Upper lobe of left lung (tissue), 6 donors: ENCODE data around the gene NBAS. TPM values are rescaled to one million over a fixed set of nuclear protein-coding genes. Genes with fewer than 3 reads are reported as not detected.
A peak's percentile ranks its signal among the peaks of the same experiment; 100 is the strongest.

Source experiments
- ATAC-seq, 2 donors: fragments of 200-7000 bp; cut with Tn5 transposase; one replicate each; pipeline ENCODE4 v1.9.1; 2022; ENCODE audit warnings: mild to moderate bottlenecking in 2 of 2, moderate library complexity in 2 of 2; ENCODE audit not compliant: low FRiP score in 2 of 2
- DNase-seq, 2 donors: peaks; one replicate each; pipeline ENCODE4 v3.0.0-alpha.2; 2019 to 2020
- H3K27ac ChIP-seq, 4 donors: fragments of 200-600 bp; sonication (generic); one replicate each; pipeline ENCODE4 v1.5.1; 2016 to 2019
- H3K27me3 ChIP-seq, 4 donors: fragments of 200-600 bp; sonication (generic); one replicate each; pipeline ENCODE4 v1.5.1; 2017 to 2019
- H3K36me3 ChIP-seq, 4 donors: fragments of 200-600 bp; sonication (generic); one replicate each; pipeline ENCODE4 v1.5.1; 2016 to 2019
- H3K4me1 ChIP-seq, 4 donors: fragments of 200-600 bp; sonication (generic); one replicate each; pipeline ENCODE4 v1.5.1; 2018 to 2019
- H3K4me3 ChIP-seq, 4 donors: fragments of 200-600 bp; sonication (generic); one replicate each; pipeline ENCODE4 v1.5.1; 2017 to 2019; ENCODE audit warnings: mild to moderate bottlenecking in 2 of 4, moderate library complexity in 1 of 4
- H3K9me3 ChIP-seq, 4 donors: fragments of 200-600 bp; sonication (generic); one replicate each; pipeline ENCODE4 v1.5.1; 2018 to 2019
- CTCF ChIP-seq, 6 experiments: fragments of 450-650 bp in 4 of 6; fragments of 200-600 bp in 2 of 6; sonication (generic) in 2 of 6; IDR thresholded peaks; one replicate each; pipeline ENCODE4 v1.5.1; 2016 to 2019; ENCODE audit warnings: antibody characterized with exemption in 6 of 6
- EP300 ChIP-seq, 4 donors: sonication (generic); formaldehyde crosslinking; IDR thresholded peaks; one replicate each; pipeline ENCODE4 v1.5.1; 2017; ENCODE audit warnings: antibody characterized with exemption in 4 of 4, control low read depth in 2 of 4
- POLR2A ChIP-seq, 4 donors: fragments of 450-650 bp; IDR thresholded peaks; one replicate each; pipeline ENCODE4 v1.5.1; 2016 to 2017; ENCODE audit warnings: antibody characterized with exemption in 4 of 4, mild to moderate bottlenecking in 2 of 4
- POLR2AphosphoS5 ChIP-seq, 2 donors: sonication (generic); formaldehyde crosslinking; IDR thresholded peaks; one replicate each; pipeline ENCODE4 v1.5.1; 2017; ENCODE audit warnings: antibody characterized with exemption in 2 of 2
- WGBS, 2 donors: methylation state at CpG; one replicate each; pipeline ENCODE4 v1.1.5; 2017 to 2018; 5-methylcytosine and 5-hydroxymethylcytosine counted together
- total RNA-seq, 6 donors: library from RNA; depleted of rRNA in 4 of 6; stranded (reverse); fragments of >200 nt in 4 of 6; gene quantifications; one replicate each; pipeline versions ENCODE4 v1.1.0 to v1.2.1, GENCODE V29; 2016 to 2021
- donor health status: DM: no; HTN: no; CAD: no; lungs with moderate emphysema.
- donor health status: DM: no; HTN: yes; CAD: no; lungs with severe emphysema.

Gene NBAS
- total RNA-seq, 6 donors from 2014 or later: 33.2 to 75.5 (median 43.1) TPM

GRCh38 chr2:15584316-15584715 is 23.2 kb upstream of the NBAS start:
- H3K36me3 ChIP-seq: no peaks in the 10 kb centered on the region

DNA sequence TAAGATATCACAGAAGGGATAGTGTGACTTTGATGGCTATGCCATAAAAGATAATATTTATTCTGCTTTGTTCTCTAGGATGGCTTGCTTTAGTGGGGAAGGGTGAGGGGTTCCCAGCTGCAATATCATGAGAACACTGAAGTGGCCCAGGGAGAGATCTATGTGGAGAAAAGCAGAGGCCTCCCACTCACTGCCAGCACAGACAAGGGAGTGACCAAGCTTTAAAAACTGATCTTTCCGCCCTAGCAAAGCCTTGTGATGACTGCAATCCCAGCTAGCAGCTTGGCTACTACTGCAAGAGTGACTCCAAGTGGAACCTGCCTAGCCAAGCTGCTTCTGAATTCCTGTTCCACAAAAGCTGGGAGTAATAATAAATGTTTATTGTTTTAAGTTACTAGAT is 22.7 kb upstream of the NBAS start:
- H3K27ac ChIP-seq: no peak overlapping the region
- WGBS, 2 donors: 84 to 100% methylated on average over 1 of the region's 1 CpG
- no peak for DNase-seq

More at GRCh38 chr2:15584316-15584715, 23.2 kb upstream of the NBAS start:
- Histone ChIP-seq H3K27ac (no peak overlapping the region), H3K4me3 (no peak overlapping the region), H3K9me3 (no peaks in the 10 kb centered on the region), H3K27me3 (no peaks in the 10 kb centered on the region), H3K4me1 (no peaks in the 10 kb centered on the region)
- no peak for ATAC-seq
- no peak for TF ChIP-seq POLR2A (IDR thresholded peaks at IDR 0.05)
- no peak for TF ChIP-seq EP300 (IDR thresholded peaks at IDR 0.05)
- no peak for TF ChIP-seq POLR2AphosphoS5 (IDR thresholded peaks at IDR 0.05)
- no peak for TF ChIP-seq CTCF (IDR thresholded peaks at IDR 0.05)
- DNase-seq: no peak

GRCh38 chr2:15582710-15583357 is 21.7 kb upstream of the NBAS start:
- no peak overlapping the region for H3K4me3 ChIP-seq
- no peaks in the 10 kb centered on the region for H3K27me3 ChIP-seq
- H3K4me1 ChIP-seq: no peaks in the 10 kb centered on the region
- H3K36me3 ChIP-seq: no peaks in the 10 kb centered on the region
- DNase-seq (peak in 1 of 2 donors; percentile 36), ATAC-seq (no peak)
- TF ChIP-seq POLR2A (IDR thresholded peaks at IDR 0.05): no peak
- TF ChIP-seq CTCF (IDR thresholded peaks at IDR 0.05): no peak
- TF ChIP-seq POLR2AphosphoS5 (IDR thresholded peaks at IDR 0.05): no peak
- no peak for TF ChIP-seq EP300 (IDR thresholded peaks at IDR 0.05)
- H3K27ac ChIP-seq: no peak overlapping the region
- no peaks in the 10 kb centered on the region for H3K9me3 ChIP-seq
- 88 to 89% methylated on average over 15 of the region's 15 CpGs for WGBS, 2 donors

More for the DNA sequence above, 22.7 kb upstream of the NBAS start:
- no peaks in the 10 kb centered on the region for H3K27me3 ChIP-seq
- TF ChIP-seq POLR2A (IDR thresholded peaks at IDR 0.05) (no peak), CTCF (IDR thresholded peaks at IDR 0.05) (no peak), POLR2AphosphoS5 (IDR thresholded peaks at IDR 0.05) (no peak), EP300 (IDR thresholded peaks at IDR 0.05) (no peak)
- no peak overlapping the region for H3K4me3 ChIP-seq
- no peak for ATAC-seq
- H3K9me3 ChIP-seq: no peaks in the 10 kb centered on the region
- H3K4me1 ChIP-seq: no peaks in the 10 kb centered on the region
- no peaks in the 10 kb centered on the region for H3K36me3 ChIP-seq

DNA sequence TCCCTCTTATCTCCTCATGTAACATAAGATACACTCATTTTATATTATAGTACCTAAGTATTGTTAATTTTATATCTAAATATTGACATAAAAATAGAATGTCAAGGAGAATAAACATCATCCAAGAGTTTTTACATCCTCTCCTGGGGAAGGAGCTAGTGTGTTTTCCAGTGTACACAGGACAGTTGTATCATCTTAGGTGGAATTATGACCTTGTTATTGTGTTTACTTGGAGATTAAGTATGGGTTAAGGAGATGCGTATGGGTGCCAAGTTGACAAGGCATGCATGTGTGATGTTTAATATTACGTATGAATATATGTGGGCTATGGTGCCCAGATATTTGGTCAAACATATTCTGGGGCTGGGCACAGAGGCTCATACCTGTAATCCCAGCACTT is 19.3 kb upstream of the NBAS start:
- ATAC-seq (no peak), DNase-seq (no peak)
- Histone ChIP-seq H3K36me3 (no peaks in the 10 kb centered on the region), H3K27me3 (no peaks in the 10 kb centered on the region), H3K27ac (no peak overlapping the region), H3K4me3 (no peak overlapping the region), H3K4me1 (no peaks in the 10 kb centered on the region), H3K9me3 (no peaks in the 10 kb centered on the region)
- TF ChIP-seq POLR2A (IDR thresholded peaks at IDR 0.05): no peak
- TF ChIP-seq CTCF (IDR thresholded peaks at IDR 0.05): no peak
- no peak for TF ChIP-seq POLR2AphosphoS5 (IDR thresholded peaks at IDR 0.05)
- 71 to 89% methylated on average over 2 of the region's 2 CpGs for WGBS, 2 donors

DNA sequence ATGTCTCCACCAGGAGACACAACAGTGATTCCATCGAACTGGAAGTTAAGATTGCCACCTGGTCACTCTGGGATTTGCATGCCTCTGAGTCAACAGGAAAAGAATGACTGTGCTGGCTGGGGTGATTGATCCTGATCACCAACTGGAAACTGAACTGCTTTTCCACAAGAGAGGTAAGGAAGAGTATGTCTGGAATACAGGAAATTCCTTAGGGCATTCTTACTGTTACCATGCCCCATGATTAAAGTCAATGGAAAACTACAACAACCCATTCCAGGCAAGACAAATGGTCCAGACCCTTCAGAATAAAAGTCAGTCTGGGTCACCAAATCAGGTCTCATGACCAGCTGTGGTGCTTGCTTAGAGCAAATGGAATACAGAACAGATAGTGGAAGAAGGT is 18.5 kb upstream of the NBAS start:
- ATAC-seq: no peak
- WGBS, 2 donors: 33 to 60% methylated on average over 1 of the region's 1 CpG
- TF ChIP-seq POLR2A (IDR thresholded peaks at IDR 0.05) (no peak), POLR2AphosphoS5 (IDR thresholded peaks at IDR 0.05) (no peak), CTCF (IDR thresholded peaks at IDR 0.05) (no peak), EP300 (IDR thresholded peaks at IDR 0.05) (no peak)
- H3K36me3 ChIP-seq: no peaks in the 10 kb centered on the region
- H3K4me3 ChIP-seq: no peak overlapping the region
- H3K9me3 ChIP-seq: no peaks in the 10 kb centered on the region
- DNase-seq: no peak
- no peak overlapping the region for H3K27ac ChIP-seq
- H3K27me3 ChIP-seq: no peaks in the 10 kb centered on the region
- no peaks in the 10 kb centered on the region for H3K4me1 ChIP-seq
